H1 (cell line): ENCODE results near the gene TAPT1. TPM values are rescaled to one million over a fixed set of nuclear protein-coding genes. Genes with fewer than 3 reads are reported as not detected.

Source experiments
- BCL11A ChIP-seq, 2 experiments: IDR thresholded peaks; one replicate each; pipeline ENCODE4 v1.6.1; 2011; ENCODE audit warnings: low read depth in 2 of 2, low read length in 2 of 2, mild to moderate bottlenecking in 2 of 2
- CBX5 ChIP-seq: fragments of 300-800, 300-1000 bp; sonication (generic); IDR thresholded peaks from 2 replicates; pipeline ENCODE4 v1.7.1; 2016; ENCODE audit warnings: antibody characterized with exemption, low read length, low read depth
- CHD1 ChIP-seq: IDR thresholded peaks from 2 replicates; pipeline ENCODE4 v1.6.1; 2012; ENCODE audit warnings: low read depth, low read length, improper control_type of control experiment
- HDAC2 ChIP-seq, 2 experiments: fragments of 300-600 bp in 1 of 2; sonication (generic) in 1 of 2; IDR thresholded peaks; 2 replicates each; pipeline ENCODE4 v1.6.1; 2011 to 2012; ENCODE audit warnings: low read depth in 2 of 2, low read length in 2 of 2, mild to moderate bottlenecking in 2 of 2, moderate library complexity in 2 of 2, borderline replicate concordance in 1 of 2, inconsistent platforms in 1 of 2
- KDM5A ChIP-seq: fragments of 200-600 bp; IDR thresholded peaks from 2 replicates; pipeline ENCODE4 v1.7.1; 2012; ENCODE audit warnings: mild to moderate bottlenecking, low read length, inconsistent platforms, mixed read lengths
- MAFK ChIP-seq: IDR thresholded peaks from 2 replicates; pipeline ENCODE4 v1.6.1; 2012; ENCODE audit warnings: low read depth, mild to moderate bottlenecking, improper control_type of control experiment, low read length
- RXRA ChIP-seq: IDR thresholded peaks from 2 replicates; pipeline ENCODE4 v1.6.1; 2011; ENCODE audit warnings: low read depth, mild to moderate bottlenecking, low read length, moderate library complexity; ENCODE audit not compliant: insufficient read depth
- SIRT6 ChIP-seq: IDR thresholded peaks from one replicate; pipeline ENCODE4 v1.7.1; 2012; ENCODE audit warnings: low read length, inconsistent platforms
- SUZ12 ChIP-seq: fragments of 200-600 bp; sonication (generic); IDR thresholded peaks from 2 replicates; pipeline ENCODE4 v1.6.1; 2012; ENCODE audit warnings: mild to moderate bottlenecking, inconsistent platforms, low read length, moderate library complexity, mixed read lengths
- polyA plus RNA-seq, 7 experiments: library from polyadenylated mRNA; depleted of rRNA in 3 of 7; stranded (reverse) in 5 of 7; unstranded in 2 of 7; fragments of >200 nt in 5 of 7; fragments of 200-250 nt in 2 of 7; gene quantifications; 1 replicate in 5 of 7; 2 replicates in 1 of 7; 4 replicates in 1 of 7; pipeline versions ENCODE4 v1.2.1 to v1.2.3, GENCODE V29; 2011 to 2013; ENCODE audit warnings: missing spikeins in 2 of 7, mixed read lengths in 2 of 7
- total RNA-seq: library from RNA; stranded (reverse); fragmentation: NEBNext Ultra II Directional; extraction: Animal tissue kit (Norgen Biotek cat#: 25700); gene quantifications from 2 replicates; pipeline ENCODE4 v1.2.1, GENCODE V29; 2021
- TF ChIP-seq, protein P1 (sequence below): IDR thresholded peaks from 2 replicates; pipeline ENCODE4 v1.6.1; 2011; ENCODE audit warnings: low read length, improper control_type of control experiment

The TAPT1 gene
- total and polyA plus RNA-seq, 2 of the 8 experiments (the other 6 are each of a cell fraction or from before 2014, with no cell fraction given) = 4.2 to 15.3 TPM

DNA sequence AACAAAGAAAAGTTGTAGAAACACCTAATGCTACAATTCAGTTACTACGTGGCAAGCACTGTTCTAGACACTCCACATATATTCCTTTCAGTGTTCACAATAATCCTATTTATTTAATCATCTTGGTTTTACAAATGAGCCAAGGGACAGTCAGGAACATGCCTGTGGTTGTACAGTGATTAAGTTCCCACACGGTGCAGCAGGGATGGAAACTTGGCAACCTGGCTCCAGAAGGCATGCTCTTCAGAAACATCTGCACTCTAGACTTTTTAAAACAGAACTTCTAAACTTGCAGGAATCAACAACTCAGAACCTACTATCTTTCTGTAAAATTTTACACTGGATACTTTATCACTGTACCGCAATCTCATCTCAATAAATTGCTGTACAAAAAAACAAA is 32.1 kb downstream of the TAPT1 start (continued):
- no peak for TF ChIP-seq HDAC2 (IDR thresholded peaks at IDR 0.05; ENCODE audit: borderline replicate concordance in 1 of 2, low read depth in 2 of 2, low read length in 2 of 2)
- TF ChIP-seq SIRT6 = no peak
- TF ChIP-seq SUZ12 = no peak
- TF ChIP-seq, protein P1, sequence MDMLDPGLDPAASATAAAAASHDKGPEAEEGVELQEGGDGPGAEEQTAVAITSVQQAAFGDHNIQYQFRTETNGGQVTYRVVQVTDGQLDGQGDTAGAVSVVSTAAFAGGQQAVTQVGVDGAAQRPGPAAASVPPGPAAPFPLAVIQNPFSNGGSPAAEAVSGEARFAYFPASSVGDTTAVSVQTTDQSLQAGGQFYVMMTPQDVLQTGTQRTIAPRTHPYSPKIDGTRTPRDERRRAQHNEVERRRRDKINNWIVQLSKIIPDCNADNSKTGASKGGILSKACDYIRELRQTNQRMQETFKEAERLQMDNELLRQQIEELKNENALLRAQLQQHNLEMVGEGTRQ = no peak
- TF ChIP-seq CBX5 = no peak
- TF ChIP-seq CHD1 = no peak
- TF ChIP-seq MAFK = no peak
- TF ChIP-seq BCL11A (IDR thresholded peaks at IDR 0.05; ENCODE audit: low read depth in 2 of 2, low read length in 2 of 2) = no peak
- TF ChIP-seq RXRA = no peak
- TF ChIP-seq KDM5A = no peak
